GM12878 (cell line): ENCODE results near the gene CTXND1.

ENCODE experiments used
- CTCF ChIP-seq, 3 experiments: IDR thresholded peaks in 2 of 3; conservative IDR thresholded peaks in 1 of 3; 2 replicates each; pipeline ENCODE4 v1.5.1; 2011; ENCODE audit warnings: low read depth in 3 of 3, low read length in 3 of 3, mild to moderate bottlenecking in 3 of 3, control low read depth in 2 of 3, moderate library complexity in 2 of 3, inconsistent platforms in 1 of 3, mixed read lengths in 1 of 3; ENCODE audit not compliant: control insufficient read depth in 2 of 3, insufficient read depth in 1 of 3; ENCODE audit errors: extremely low read depth in 1 of 3
- EZH2 ChIP-seq: IDR thresholded peaks from 2 replicates; pipeline ENCODE4 v1.6.1; 2012; ENCODE audit warnings: low read depth, mild to moderate bottlenecking, control low read depth, inconsistent platforms, low read length, borderline replicate concordance; ENCODE audit not compliant: control insufficient read depth
- ZNF207 ChIP-seq: fragments of 450-650 bp; IDR thresholded peaks from 2 replicates; pipeline ENCODE4 v1.6.1; 2014; ENCODE audit warnings: antibody characterized with exemption, mild to moderate bottlenecking, borderline replicate concordance
- ZZZ3 ChIP-seq: IDR thresholded peaks from 2 replicates; pipeline ENCODE4 v1.6.1; 2011; ENCODE audit warnings: low read depth; ENCODE audit not compliant: control insufficient read depth, insufficient read length
- TF ChIP-seq, protein P1 (sequence below): IDR thresholded peaks from 2 replicates; pipeline ENCODE4 v1.6.1; 2012; ENCODE audit warnings: low read depth, low read length, improper control_type of control experiment

DNA sequence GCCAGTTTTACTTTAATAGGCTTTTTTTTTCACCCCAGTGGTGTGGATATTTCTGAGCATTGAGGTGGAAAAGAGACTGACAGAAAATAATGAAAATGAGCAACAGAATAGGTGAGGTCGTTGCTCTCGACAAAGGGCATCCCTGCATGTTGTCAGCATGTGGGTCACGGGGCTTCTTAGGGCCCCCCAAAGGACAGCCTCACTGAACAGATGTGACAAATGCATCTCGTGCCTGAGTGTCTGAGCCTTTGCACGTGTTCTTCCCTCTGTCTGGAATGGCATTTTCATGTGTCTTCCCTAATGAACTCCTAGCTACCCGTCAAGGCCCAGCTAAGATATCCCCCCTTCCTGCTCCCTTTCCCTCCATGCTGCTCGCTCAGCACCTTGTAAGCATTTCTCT is 67.5 kb downstream of the CTXND1 start:
- TF ChIP-seq EZH2 (no peak), CTCF (IDR thresholded peaks at IDR 0.05 in 2 of 3, conservative IDR thresholded peaks at IDR 0.05 in 1 of 3; ENCODE audit: control insufficient read depth in 2 of 3, extremely low read depth in 1 of 3, insufficient read depth in 1 of 3, low read depth in 3 of 3, low read length in 3 of 3) (no peak), ZNF207 (no peak), ZZZ3 (no peak)
- TF ChIP-seq, protein P1, sequence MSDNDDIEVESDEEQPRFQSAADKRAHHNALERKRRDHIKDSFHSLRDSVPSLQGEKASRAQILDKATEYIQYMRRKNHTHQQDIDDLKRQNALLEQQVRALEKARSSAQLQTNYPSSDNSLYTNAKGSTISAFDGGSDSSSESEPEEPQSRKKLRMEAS, result no peak
